Measurements from ENCODE around the gene URGCP.

The URGCP gene

GRCh38 chr7:43931346-43931745 lies 24.9 kb upstream of the URGCP start:
- TF ChIP-seq CTCF (IDR thresholded peaks at IDR 0.05; ENCODE audit: low read length), result no peak
- no peak for TF ChIP-seq EZH2 (IDR thresholded peaks at IDR 0.05; ENCODE audit: borderline replicate concordance, low read length)
- H3K4me2 ChIP-seq (ENCODE audit: low read length), result no peak overlapping the region
- no peaks in the 10 kb centered on the region for H3F3A ChIP-seq (ENCODE audit: insufficient read depth, low read length)
- H3K79me2 ChIP-seq (ENCODE audit: insufficient read depth, low read length), result no peaks in the 10 kb centered on the region
- H3K4me3 ChIP-seq (ENCODE audit: low read depth, low read length, poor library complexity, severe bottlenecking), result no peak overlapping the region
- H2AFZ ChIP-seq (ENCODE audit: low read length), result no peak overlapping the region
- no peak overlapping the region for H3K9ac ChIP-seq (ENCODE audit: low read length)
- H3K4me1 ChIP-seq (ENCODE audit: insufficient read depth, low read length, severe bottlenecking), result peaks cover 13% of the 10 kb centered on the region
- peaks cover 6% of the 10 kb centered on the region; the same call in 1 of the 2 replicates for H3K9me3 ChIP-seq (ENCODE audit: low read length)
- H4K20me1 ChIP-seq (ENCODE audit: insufficient read depth, low read length), result no peaks in the 10 kb centered on the region
- H3K36me3 ChIP-seq (ENCODE audit: insufficient read depth, low read length), result peaks cover 12% of the 10 kb centered on the region; the same call in 1 of the 2 replicates
- no peaks in the 10 kb centered on the region for H3K27me3 ChIP-seq (ENCODE audit: insufficient read depth, low read length)
- H3K27ac ChIP-seq (ENCODE audit: low read depth, low read length, poor library complexity, severe bottlenecking), result no peak overlapping the region
- H3K9me2 ChIP-seq (ENCODE audit: low read depth, low read length), result no peaks in the 10 kb centered on the region

GRCh38 chr7:43929529-43930457 lies 23.4 kb upstream of the URGCP start:
- H3K9ac ChIP-seq (ENCODE audit: low read length), result no peak overlapping the region

GRCh38 chr7:43927810-43928209 lies 21.4 kb upstream of the URGCP start:
- no peak overlapping the region for H3K4me3 ChIP-seq (ENCODE audit: low read depth, low read length, poor library complexity, severe bottlenecking)
- no peak overlapping the region for H2AFZ ChIP-seq (ENCODE audit: low read length)
- H3F3A ChIP-seq (ENCODE audit: insufficient read depth, low read length), result no peaks in the 10 kb centered on the region; the same call in 1 of the 2 replicates
- H3K4me1 ChIP-seq (ENCODE audit: insufficient read depth, low read length, severe bottlenecking), result peaks cover 29% of the 10 kb centered on the region
- no peaks in the 10 kb centered on the region for H3K9me2 ChIP-seq (ENCODE audit: low read depth, low read length)
- no peaks in the 10 kb centered on the region for H4K20me1 ChIP-seq (ENCODE audit: insufficient read depth, low read length)
- H3K79me2 ChIP-seq (ENCODE audit: insufficient read depth, low read length), result no peaks in the 10 kb centered on the region
- TF ChIP-seq CTCF (IDR thresholded peaks at IDR 0.05; ENCODE audit: low read length), result no peak
- no peak for TF ChIP-seq EZH2 (IDR thresholded peaks at IDR 0.05; ENCODE audit: borderline replicate concordance, low read length)
- H3K9me3 ChIP-seq (ENCODE audit: low read length), result peaks cover 6% of the 10 kb centered on the region; the same call in 1 of the 2 replicates
- peaks cover 20% of the 10 kb centered on the region for H3K36me3 ChIP-seq (ENCODE audit: insufficient read depth, low read length)
- no peaks in the 10 kb centered on the region for H3K27me3 ChIP-seq (ENCODE audit: insufficient read depth, low read length)
- no peak overlapping the region for H3K27ac ChIP-seq (ENCODE audit: low read depth, low read length, poor library complexity, severe bottlenecking)
- no peak overlapping the region for H3K9ac ChIP-seq (ENCODE audit: low read length)
- no peak overlapping the region for H3K4me2 ChIP-seq (ENCODE audit: low read length)

More at GRCh38 chr7:43929529-43930457, 23.4 kb upstream of the URGCP start:
- Histone ChIP-seq H3K79me2 (ENCODE audit: insufficient read depth, low read length) (no peaks in the 10 kb centered on the region), H3K36me3 (ENCODE audit: insufficient read depth, low read length) (peaks cover 16% of the 10 kb centered on the region), H3K9me2 (ENCODE audit: low read depth, low read length) (no peaks in the 10 kb centered on the region), H3K4me3 (ENCODE audit: low read depth, low read length, poor library complexity, severe bottlenecking) (no peak overlapping the region), H3K9me3 (ENCODE audit: low read length) (peaks cover 6% of the 10 kb centered on the region; the same call in 1 of the 2 replicates), H3K27me3 (ENCODE audit: insufficient read depth, low read length) (no peaks in the 10 kb centered on the region), H3K27ac (ENCODE audit: low read depth, low read length, poor library complexity, severe bottlenecking) (no peak overlapping the region), H3F3A (ENCODE audit: insufficient read depth, low read length) (no peaks in the 10 kb centered on the region), H3K4me1 (ENCODE audit: insufficient read depth, low read length, severe bottlenecking) (peaks cover 27% of the 10 kb centered on the region), H3K4me2 (ENCODE audit: low read length) (no peak overlapping the region), H2AFZ (ENCODE audit: low read length) (no peak overlapping the region), H4K20me1 (ENCODE audit: insufficient read depth, low read length) (no peaks in the 10 kb centered on the region)
- TF ChIP-seq CTCF (IDR thresholded peaks at IDR 0.05; ENCODE audit: low read length) (no peak), EZH2 (IDR thresholded peaks at IDR 0.05; ENCODE audit: borderline replicate concordance, low read length) (no peak)
